ENCODE measurements around the gene MTCL1.

MTCL1 gene

DNA sequence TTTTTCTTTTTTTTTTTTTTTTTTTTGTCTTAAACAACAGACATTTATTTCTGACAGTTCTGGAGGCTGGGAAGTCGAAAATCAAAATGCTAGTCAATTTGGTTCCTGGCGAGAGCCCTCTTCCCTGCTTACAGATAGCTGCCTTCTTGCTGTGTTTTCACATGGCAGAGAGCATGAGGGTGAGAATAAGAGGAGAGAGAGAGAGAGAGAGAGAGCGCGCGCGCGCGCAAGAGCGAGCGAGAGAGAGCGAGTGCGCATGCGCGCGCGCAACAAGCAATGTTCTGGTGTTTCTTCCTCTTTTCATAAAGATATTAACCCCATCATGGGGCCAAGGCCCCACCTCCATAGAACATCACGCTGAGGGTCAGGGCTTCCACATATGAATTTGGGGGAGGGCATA, 20.9 kb downstream of the MTCL1 start:
- Histone ChIP-seq H3K4me1 (no peaks in the 10 kb centered on the region), H2AFZ (no peak overlapping the region), H3K36me3 (ENCODE audit: control insufficient read depth, insufficient read depth, low read length) (no peaks in the 10 kb centered on the region), H3K9me3 (ENCODE audit: control insufficient read depth, low read length) (no peaks in the 10 kb centered on the region), H3K27ac (no peak overlapping the region), H3K4me3 (ENCODE audit: low read depth, low read length) (no peak overlapping the region), H3K4me2 (ENCODE audit: low read length) (no peak overlapping the region), H3K27me3 (ENCODE audit: control insufficient read depth, insufficient read depth, low read length) (no peaks in the 10 kb centered on the region), H3K79me2 (peaks cover 3% of the 10 kb centered on the region), H3K9ac (no peak overlapping the region)
- TF ChIP-seq, protein P1, sequence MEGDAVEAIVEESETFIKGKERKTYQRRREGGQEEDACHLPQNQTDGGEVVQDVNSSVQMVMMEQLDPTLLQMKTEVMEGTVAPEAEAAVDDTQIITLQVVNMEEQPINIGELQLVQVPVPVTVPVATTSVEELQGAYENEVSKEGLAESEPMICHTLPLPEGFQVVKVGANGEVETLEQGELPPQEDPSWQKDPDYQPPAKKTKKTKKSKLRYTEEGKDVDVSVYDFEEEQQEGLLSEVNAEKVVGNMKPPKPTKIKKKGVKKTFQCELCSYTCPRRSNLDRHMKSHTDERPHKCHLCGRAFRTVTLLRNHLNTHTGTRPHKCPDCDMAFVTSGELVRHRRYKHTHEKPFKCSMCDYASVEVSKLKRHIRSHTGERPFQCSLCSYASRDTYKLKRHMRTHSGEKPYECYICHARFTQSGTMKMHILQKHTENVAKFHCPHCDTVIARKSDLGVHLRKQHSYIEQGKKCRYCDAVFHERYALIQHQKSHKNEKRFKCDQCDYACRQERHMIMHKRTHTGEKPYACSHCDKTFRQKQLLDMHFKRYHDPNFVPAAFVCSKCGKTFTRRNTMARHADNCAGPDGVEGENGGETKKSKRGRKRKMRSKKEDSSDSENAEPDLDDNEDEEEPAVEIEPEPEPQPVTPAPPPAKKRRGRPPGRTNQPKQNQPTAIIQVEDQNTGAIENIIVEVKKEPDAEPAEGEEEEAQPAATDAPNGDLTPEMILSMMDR (IDR thresholded peaks at IDR 0.05) = no peak

DNA sequence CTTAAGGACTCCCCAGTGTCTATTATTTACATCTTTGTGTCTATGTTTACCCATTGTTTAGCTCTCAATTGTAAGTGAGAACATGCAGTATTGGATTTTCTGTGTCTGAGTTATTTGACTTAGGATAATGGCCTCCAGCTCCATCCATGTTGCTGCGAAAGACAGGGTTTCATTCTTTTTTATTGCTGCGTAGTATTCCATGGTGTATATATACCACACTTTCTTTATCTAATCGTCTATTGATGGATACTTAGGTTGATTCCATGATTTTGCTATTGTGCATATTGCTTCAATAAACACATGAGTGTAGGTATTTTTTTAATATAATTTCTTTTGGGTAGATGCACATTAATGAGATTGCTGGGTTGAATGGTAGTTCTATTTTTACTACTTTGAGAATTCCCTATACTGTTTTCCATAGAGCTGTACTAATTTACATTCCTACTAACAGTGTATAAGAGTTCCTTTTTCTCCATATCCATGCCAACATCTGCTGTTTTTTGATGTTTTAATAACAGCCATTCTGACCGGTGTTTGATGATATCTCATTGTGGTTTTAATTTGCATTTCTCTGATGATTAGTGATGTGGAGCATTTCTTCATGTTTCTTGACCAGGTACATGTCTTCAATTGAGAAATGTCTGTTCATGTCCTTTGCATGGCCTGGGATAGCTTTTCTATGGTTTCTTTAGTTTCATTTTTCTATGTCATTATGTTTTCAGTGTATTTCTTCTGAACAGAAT, 21.8 kb downstream of the MTCL1 start:
- H3K27me3 ChIP-seq (ENCODE audit: control insufficient read depth, insufficient read depth, low read length) = no peaks in the 10 kb centered on the region
- H3K79me2 ChIP-seq = peaks cover 3% of the 10 kb centered on the region
- H3K4me3 ChIP-seq (ENCODE audit: low read depth, low read length) = no peak overlapping the region
- H3K9me3 ChIP-seq (ENCODE audit: control insufficient read depth, low read length) = no peaks in the 10 kb centered on the region
- H3K4me2 ChIP-seq (ENCODE audit: low read length) = no peak overlapping the region
- H2AFZ ChIP-seq = no peak overlapping the region
- H3K36me3 ChIP-seq (ENCODE audit: control insufficient read depth, insufficient read depth, low read length) = no peaks in the 10 kb centered on the region
- H3K4me1 ChIP-seq = no peaks in the 10 kb centered on the region
- no peak overlapping the region for H3K27ac ChIP-seq
- H3K9ac ChIP-seq = no peak overlapping the region
- TF ChIP-seq, protein P1 (IDR thresholded peaks at IDR 0.05) = no peak

- H3K27me3 ChIP-seq (ENCODE audit: control insufficient read depth, insufficient read depth, low read length) = no peaks in the 10 kb centered on the region
- no peak overlapping the region for H3K4me2 ChIP-seq (ENCODE audit: low read length)
- H3K27ac ChIP-seq = no peak overlapping the region
- H3K79me2 ChIP-seq = peaks cover 3% of the 10 kb centered on the region
- no peak overlapping the region for H3K4me3 ChIP-seq (ENCODE audit: low read depth, low read length)
- H3K9ac ChIP-seq = no peak overlapping the region
- H3K4me1 ChIP-seq = no peaks in the 10 kb centered on the region
- no peak overlapping the region for H2AFZ ChIP-seq
- TF ChIP-seq, protein P1 (IDR thresholded peaks at IDR 0.05) = no peak
- H3K9me3 ChIP-seq (ENCODE audit: control insufficient read depth, low read length) = no peaks in the 10 kb centered on the region
- no peaks in the 10 kb centered on the region for H3K36me3 ChIP-seq (ENCODE audit: control insufficient read depth, insufficient read depth, low read length)
Observed at GRCh38 chr18:8730080-8730827, 24.9 kb downstream of the MTCL1 start.

DNA sequence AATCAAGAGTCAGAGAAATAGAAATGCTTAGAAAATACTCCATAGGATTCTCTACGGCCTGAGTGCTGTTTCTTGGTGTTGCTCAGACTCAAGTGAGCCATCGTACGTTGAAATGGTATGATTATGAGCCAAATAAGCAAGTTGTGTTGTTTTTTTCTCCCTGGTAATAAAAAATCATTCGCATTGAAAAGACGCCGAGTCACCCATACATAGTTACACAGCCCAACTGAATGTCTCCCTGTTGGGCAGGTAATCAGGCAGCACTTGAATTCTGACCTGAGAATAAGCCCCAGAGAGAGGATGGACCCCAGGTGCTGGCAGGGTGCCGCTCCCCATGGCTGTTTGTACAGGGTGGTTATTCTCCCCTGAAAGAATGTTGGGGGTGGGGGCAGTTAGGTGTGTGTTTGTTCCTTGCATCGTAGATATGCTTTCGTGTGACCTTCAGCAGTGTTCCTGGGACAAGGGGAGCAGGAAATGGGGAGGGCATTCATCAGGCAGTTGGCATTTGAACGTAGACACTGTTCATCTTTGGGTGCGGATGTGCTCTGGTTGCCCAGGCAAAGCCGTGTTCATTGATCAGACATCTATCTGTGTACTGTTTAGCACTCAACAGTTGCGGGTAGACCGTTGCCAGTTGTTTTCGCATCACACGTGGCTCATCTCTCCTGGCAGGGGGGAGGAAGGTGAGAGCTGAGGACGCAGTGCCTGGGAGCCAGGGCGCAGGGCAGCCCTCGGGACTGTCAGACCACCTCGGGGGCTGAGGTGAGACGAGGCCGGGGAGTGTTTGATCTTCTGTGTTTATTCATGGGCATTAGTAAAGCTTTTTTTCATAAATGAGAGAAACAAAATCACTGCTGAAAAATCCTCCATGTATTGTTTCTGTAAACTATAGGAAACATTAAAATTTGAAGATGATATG, 27.3 kb downstream of the MTCL1 start:
- Histone ChIP-seq H3K79me2 (peaks cover 3% of the 10 kb centered on the region), H3K4me1 (no peaks in the 10 kb centered on the region), H3K9ac (no peak overlapping the region), H2AFZ (no peak overlapping the region), H3K27ac (no peak overlapping the region), H3K9me3 (ENCODE audit: control insufficient read depth, low read length) (no peaks in the 10 kb centered on the region), H3K4me3 (ENCODE audit: low read depth, low read length) (no peak overlapping the region), H3K36me3 (ENCODE audit: control insufficient read depth, insufficient read depth, low read length) (no peaks in the 10 kb centered on the region), H3K4me2 (ENCODE audit: low read length) (no peak overlapping the region), H3K27me3 (ENCODE audit: control insufficient read depth, insufficient read depth, low read length) (no peaks in the 10 kb centered on the region)
- TF ChIP-seq, protein P1 (IDR thresholded peaks at IDR 0.05) = no peak
